Keratinocyte (primary cell): ENCODE measurements around the gene FAF1. TPM values are rescaled to one million over a fixed set of nuclear protein-coding genes. Genes with fewer than 3 reads are reported as not detected.

Experiments
- DNase-seq: peaks from one replicate; pipeline ENCODE4 v3.0.0-alpha.2; 2011; ENCODE audit warnings: low read depth, missing footprints, low spot score
- FAIRE-seq: peaks from 2 replicates; lab custom pipeline; 2011; peaks lifted over from hg19 to GRCh38; lab: Jason Lieb, UNC
- H2AFZ ChIP-seq: 2 replicates; pipeline ENCODE4 v1.6.0; 2012; ENCODE audit warnings: low read length, control low read depth, inconsistent platforms; ENCODE audit not compliant: control insufficient read depth
- H3K27ac ChIP-seq: 2 replicates; pipeline ENCODE4 v1.5.1; 2011; ENCODE audit warnings: low read length; ENCODE audit not compliant: control insufficient read depth, insufficient read depth
- H3K27me3 ChIP-seq: 3 replicates; pipeline ENCODE4 v1.6.0; 2011; ENCODE audit warnings: low read length; ENCODE audit not compliant: control insufficient read depth, insufficient read depth; ENCODE audit errors: extremely low read depth
- H3K36me3 ChIP-seq, 2 experiments: 2 replicates in 1 of 2; 3 replicates in 1 of 2; pipeline ENCODE4 v1.5.1; 2011; ENCODE audit warnings: low read length in 2 of 2, mild to moderate bottlenecking in 1 of 2; ENCODE audit not compliant: control insufficient read depth in 2 of 2, insufficient read depth in 2 of 2; ENCODE audit errors: extremely low read depth in 1 of 2
- H3K4me1 ChIP-seq: 3 replicates; pipeline ENCODE4 v1.5.1; 2011; ENCODE audit warnings: low read length; ENCODE audit not compliant: control insufficient read depth, insufficient read depth; ENCODE audit errors: extremely low read depth
- H3K4me2 ChIP-seq: 3 replicates; pipeline ENCODE4 v1.6.0; 2011; ENCODE audit warnings: low read depth, low read length; ENCODE audit not compliant: control insufficient read depth, insufficient read depth; ENCODE audit errors: extremely low read depth
- H3K4me3 ChIP-seq, 3 experiments: fragments of 200-600 bp in 1 of 3; sonication (generic) in 1 of 3; 2 replicates in 2 of 3; 3 replicates in 1 of 3; pipeline ENCODE4 v1.5.1; 2011 to 2016; ENCODE audit warnings: low read length in 3 of 3, mild to moderate bottlenecking in 3 of 3, control low read depth in 2 of 3, inconsistent platforms in 1 of 3, low read depth in 1 of 3, mixed read lengths in 1 of 3, mixed run types in 1 of 3, moderate library complexity in 1 of 3; ENCODE audit not compliant: control insufficient read depth in 2 of 3, insufficient read depth in 2 of 3; ENCODE audit errors: extremely low read depth in 1 of 3
- H3K79me2 ChIP-seq: 2 replicates; pipeline ENCODE4 v1.6.0; 2012; ENCODE audit warnings: low read length; ENCODE audit not compliant: control insufficient read depth, insufficient read depth
- H3K9ac ChIP-seq: 3 replicates; pipeline ENCODE4 v1.6.0; 2011; ENCODE audit warnings: low read length; ENCODE audit not compliant: control insufficient read depth, insufficient read depth; ENCODE audit errors: extremely low read depth
- H3K9me1 ChIP-seq: 3 replicates; pipeline ENCODE4 v1.6.0; 2011; ENCODE audit warnings: low read length; ENCODE audit not compliant: control insufficient read depth, insufficient read depth; ENCODE audit errors: extremely low read depth
- H3K9me3 ChIP-seq: 2 replicates; pipeline ENCODE4 v1.5.1; 2012; ENCODE audit warnings: low read depth, low read length; ENCODE audit not compliant: control insufficient read depth
- H4K20me1 ChIP-seq: 3 replicates; pipeline ENCODE4 v1.6.0; 2011; ENCODE audit warnings: low read length; ENCODE audit not compliant: control insufficient read depth, insufficient read depth; ENCODE audit errors: extremely low read depth
- EZH2 ChIP-seq: IDR thresholded peaks from one replicate; pipeline ENCODE4 v1.6.1; 2012; ENCODE audit warnings: inconsistent platforms, mild to moderate bottlenecking, low read length, moderate library complexity
- dilution Hi-C: fragments of 300-500 bp; cut with MboI; formaldehyde crosslinking; loops from one replicate; pipeline ENCODE4 v1.7.0; 2020; ENCODE audit warnings: low sequenced_read_pairs; ENCODE audit not compliant: extremely low pct_ligation_motif_present
- polyA plus RNA-seq, 5 experiments: library from polyadenylated mRNA; depleted of rRNA in 3 of 5; stranded (reverse) in 3 of 5; stranded (forward) in 1 of 5; unstranded in 1 of 5; fragments of >200 nt; gene quantifications; 1 replicate in 1 of 5; 2 replicates in 3 of 5; 3 replicates in 1 of 5; pipeline versions ENCODE4 v1.2.1 to v1.2.3, GENCODE V29; 2011 to 2012; ENCODE audit warnings: missing spikeins in 2 of 5, low read depth in 1 of 5, low replicate concordance in 1 of 5
- TF ChIP-seq, protein P1 (sequence below), 3 experiments: IDR thresholded peaks in 1 of 3; conservative IDR thresholded peaks in 1 of 3; optimal IDR thresholded peaks in 1 of 3; 2 replicates in 2 of 3; 3 replicates in 1 of 3; pipeline versions ENCODE3 to v1.5.1; 2011; ENCODE audit warnings: low read length in 3 of 3, mild to moderate bottlenecking in 3 of 3, moderate library complexity in 2 of 3, control low read depth in 1 of 3, inconsistent platforms in 1 of 3; ENCODE audit not compliant: insufficient read depth in 2 of 3; ENCODE audit errors: extremely low read depth in 1 of 3

FAF1 gene
- polyA plus RNA-seq, 1 donor (not counting 4 experiments of a cell fraction or from before 2014, with no cell fraction given), result 33.1 TPM

DNA sequence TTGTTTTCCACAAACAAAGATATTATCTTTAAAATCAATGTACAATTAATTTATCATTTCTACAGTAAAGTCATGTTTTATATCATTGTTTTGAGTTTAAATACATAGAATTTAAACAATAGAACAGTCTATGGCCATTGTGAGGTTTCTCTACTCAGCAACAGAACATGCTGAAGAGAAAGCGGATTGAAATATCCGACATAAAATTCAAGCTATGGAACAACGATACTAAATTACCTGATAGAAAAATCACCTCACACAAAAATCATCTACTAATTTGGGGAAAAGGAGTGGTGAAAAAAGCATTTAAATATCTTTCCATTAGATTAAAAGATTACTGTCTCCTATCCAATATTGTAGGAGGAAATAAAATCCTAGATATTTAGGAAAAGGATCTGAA, 22.5 kb upstream of the FAF1 start:
- no peaks in the 10 kb centered on the region for H3K9me3 ChIP-seq
- H3K9ac ChIP-seq, result no peak overlapping the region
- H3K27ac ChIP-seq, result no peak overlapping the region
- H3K27me3 ChIP-seq, result no peaks in the 10 kb centered on the region
- H3K9me1 ChIP-seq, result no peaks in the 10 kb centered on the region
- FAIRE-seq (no peak), DNase-seq (no peak)
- H2AFZ ChIP-seq, result no peak overlapping the region
- H3K36me3 ChIP-seq, result no peaks in the 10 kb centered on the region
- no peaks in the 10 kb centered on the region for H3K79me2 ChIP-seq
- H4K20me1 ChIP-seq, result no peaks in the 10 kb centered on the region
- no peak for TF ChIP-seq EZH2
- TF ChIP-seq, protein P1, sequence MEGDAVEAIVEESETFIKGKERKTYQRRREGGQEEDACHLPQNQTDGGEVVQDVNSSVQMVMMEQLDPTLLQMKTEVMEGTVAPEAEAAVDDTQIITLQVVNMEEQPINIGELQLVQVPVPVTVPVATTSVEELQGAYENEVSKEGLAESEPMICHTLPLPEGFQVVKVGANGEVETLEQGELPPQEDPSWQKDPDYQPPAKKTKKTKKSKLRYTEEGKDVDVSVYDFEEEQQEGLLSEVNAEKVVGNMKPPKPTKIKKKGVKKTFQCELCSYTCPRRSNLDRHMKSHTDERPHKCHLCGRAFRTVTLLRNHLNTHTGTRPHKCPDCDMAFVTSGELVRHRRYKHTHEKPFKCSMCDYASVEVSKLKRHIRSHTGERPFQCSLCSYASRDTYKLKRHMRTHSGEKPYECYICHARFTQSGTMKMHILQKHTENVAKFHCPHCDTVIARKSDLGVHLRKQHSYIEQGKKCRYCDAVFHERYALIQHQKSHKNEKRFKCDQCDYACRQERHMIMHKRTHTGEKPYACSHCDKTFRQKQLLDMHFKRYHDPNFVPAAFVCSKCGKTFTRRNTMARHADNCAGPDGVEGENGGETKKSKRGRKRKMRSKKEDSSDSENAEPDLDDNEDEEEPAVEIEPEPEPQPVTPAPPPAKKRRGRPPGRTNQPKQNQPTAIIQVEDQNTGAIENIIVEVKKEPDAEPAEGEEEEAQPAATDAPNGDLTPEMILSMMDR (optimal IDR thresholded peaks at IDR 0.05 in 1 of 3, IDR thresholded peaks at IDR 0.05 in 1 of 3, conservative IDR thresholded peaks at IDR 0.05 in 1 of 3; ENCODE audit: extremely low read depth in 1 of 3, insufficient read depth in 2 of 3, low read length in 3 of 3), result no peak
- dilution Hi-C loops, result no loop called here
- no peak overlapping the region for H3K4me3 ChIP-seq
- peaks cover 8% of the 10 kb centered on the region for H3K4me1 ChIP-seq
- H3K4me2 ChIP-seq, result no peak overlapping the region

DNA sequence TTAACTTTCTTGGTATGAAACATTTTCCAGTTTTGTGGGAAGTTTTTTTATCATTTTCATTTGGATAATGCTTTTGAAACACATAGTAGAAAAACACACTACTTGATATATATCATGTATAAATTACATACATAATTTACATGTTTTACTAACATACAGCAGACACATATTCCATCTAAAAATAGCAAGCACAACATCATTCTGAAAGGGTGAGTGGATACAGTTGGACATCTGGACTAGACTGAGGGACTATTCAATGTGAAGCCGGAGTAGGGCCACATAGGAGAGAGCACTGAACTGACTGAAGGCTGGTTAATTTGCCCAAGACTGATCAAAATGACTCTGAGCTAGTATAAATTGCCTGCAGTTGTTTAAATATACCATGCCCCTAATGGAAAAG, 21.7 kb upstream of the FAF1 start:
- Histone ChIP-seq H3K9ac (no peak overlapping the region), H3K4me1 (peaks cover 14% of the 10 kb centered on the region), H3K9me3 (no peaks in the 10 kb centered on the region), H3K9me1 (no peaks in the 10 kb centered on the region), H3K27ac (no peak overlapping the region), H3K27me3 (no peaks in the 10 kb centered on the region), H3K79me2 (no peaks in the 10 kb centered on the region), H2AFZ (no peak overlapping the region), H3K4me2 (no peak overlapping the region), H3K4me3 (no peak overlapping the region), H3K36me3 (no peaks in the 10 kb centered on the region), H4K20me1 (no peaks in the 10 kb centered on the region)
- dilution Hi-C loops, result no loop called here
- FAIRE-seq (no peak), DNase-seq (no peak)
- TF ChIP-seq, protein P1 (optimal IDR thresholded peaks at IDR 0.05 in 1 of 3, IDR thresholded peaks at IDR 0.05 in 1 of 3, conservative IDR thresholded peaks at IDR 0.05 in 1 of 3; ENCODE audit: extremely low read depth in 1 of 3, insufficient read depth in 2 of 3, low read length in 3 of 3), result no peak
- no peak for TF ChIP-seq EZH2
